ENCODE measurements around the gene GRK3.

GRK3 gene

GRCh38 chr22:25643232-25644000 lies 78.9 kb downstream of the GRK3 start:
- Histone ChIP-seq H2AFZ (ENCODE audit: low read length, unreplicated experiment) (no peak overlapping the region), H3K27ac (ENCODE audit: low read depth, low read length) (no peak overlapping the region), H3K36me3 (ENCODE audit: insufficient read depth, low read length) (no peaks in the 10 kb centered on the region), H3K27me3 (ENCODE audit: insufficient read depth, low read length) (no peaks in the 10 kb centered on the region), H3K4me1 (ENCODE audit: control insufficient read depth, insufficient read depth, low read length, unreplicated experiment) (peaks cover 5% of the 10 kb centered on the region), H3K4me3 (ENCODE audit: low read depth, low read length) (no peak overlapping the region), H3K79me2 (ENCODE audit: control insufficient read depth, insufficient read depth, low read length, unreplicated experiment) (no peaks in the 10 kb centered on the region)

DNA sequence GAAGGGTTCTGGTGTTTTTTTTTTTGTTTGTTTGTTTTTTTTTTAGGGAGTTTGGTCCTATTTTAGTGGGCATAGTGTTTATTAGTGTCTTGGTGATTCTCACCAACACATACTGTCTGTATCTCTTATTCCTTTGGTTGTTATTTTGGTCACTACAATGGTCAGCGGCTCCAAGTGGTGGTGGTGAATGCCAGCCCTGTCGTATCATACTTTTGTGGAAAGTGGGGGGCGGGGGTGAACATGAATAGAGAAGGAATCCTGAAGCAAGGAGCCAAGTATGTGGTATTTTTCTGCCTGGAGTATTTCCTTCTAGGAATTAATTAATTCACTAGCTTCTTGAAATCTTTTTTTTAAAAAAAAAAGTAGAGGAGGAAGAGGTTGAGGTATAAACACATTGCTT lies 79.6 kb downstream of the GRK3 start:
- H2AFZ ChIP-seq (ENCODE audit: low read length, unreplicated experiment) = no peak overlapping the region
- H3K79me2 ChIP-seq (ENCODE audit: control insufficient read depth, insufficient read depth, low read length, unreplicated experiment) = no peaks in the 10 kb centered on the region
- H3K36me3 ChIP-seq (ENCODE audit: insufficient read depth, low read length) = no peaks in the 10 kb centered on the region
- H3K4me1 ChIP-seq (ENCODE audit: control insufficient read depth, insufficient read depth, low read length, unreplicated experiment) = peaks cover 5% of the 10 kb centered on the region
- no peak overlapping the region for H3K27ac ChIP-seq (ENCODE audit: low read depth, low read length)
- no peaks in the 10 kb centered on the region for H3K27me3 ChIP-seq (ENCODE audit: insufficient read depth, low read length)
- no peak overlapping the region for H3K4me3 ChIP-seq (ENCODE audit: low read depth, low read length)

GRCh38 chr22:25645266-25645665 lies 80.8 kb downstream of the GRK3 start:
- no peak overlapping the region for H2AFZ ChIP-seq (ENCODE audit: low read length, unreplicated experiment)
- H3K36me3 ChIP-seq (ENCODE audit: insufficient read depth, low read length) = no peaks in the 10 kb centered on the region
- H3K27ac ChIP-seq (ENCODE audit: low read depth, low read length) = no peak overlapping the region
- no peaks in the 10 kb centered on the region for H3K27me3 ChIP-seq (ENCODE audit: insufficient read depth, low read length)
- H3K79me2 ChIP-seq (ENCODE audit: control insufficient read depth, insufficient read depth, low read length, unreplicated experiment) = no peaks in the 10 kb centered on the region
- H3K4me1 ChIP-seq (ENCODE audit: control insufficient read depth, insufficient read depth, low read length, unreplicated experiment) = peaks cover 5% of the 10 kb centered on the region
- H3K4me3 ChIP-seq (ENCODE audit: low read depth, low read length) = no peak overlapping the region

DNA sequence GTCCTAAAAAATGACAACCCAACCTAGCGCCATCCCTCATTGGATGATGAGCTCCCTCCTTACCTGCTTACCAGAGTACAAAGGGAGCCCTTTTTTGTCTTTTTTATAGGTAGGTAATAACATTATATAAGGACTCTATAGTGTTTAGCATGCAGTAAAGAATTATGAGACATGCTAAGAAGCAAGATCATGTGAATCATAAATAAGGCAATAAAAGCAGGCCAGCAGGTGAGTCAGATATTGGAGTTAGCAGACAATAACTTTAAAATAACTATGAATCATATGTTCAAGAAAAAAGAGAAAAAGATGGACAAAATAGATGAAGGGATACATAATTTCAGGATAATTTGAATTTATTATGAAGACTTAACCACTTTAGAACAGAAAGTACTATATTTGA lies 81.5 kb downstream of the GRK3 start:
- H3K27ac ChIP-seq (ENCODE audit: low read depth, low read length) = no peak overlapping the region
- no peaks in the 10 kb centered on the region for H3K79me2 ChIP-seq (ENCODE audit: control insufficient read depth, insufficient read depth, low read length, unreplicated experiment)
- H3K27me3 ChIP-seq (ENCODE audit: insufficient read depth, low read length) = no peaks in the 10 kb centered on the region
- no peaks in the 10 kb centered on the region for H3K36me3 ChIP-seq (ENCODE audit: insufficient read depth, low read length)
- H3K4me1 ChIP-seq (ENCODE audit: control insufficient read depth, insufficient read depth, low read length, unreplicated experiment) = peaks cover 5% of the 10 kb centered on the region
- no peak overlapping the region for H3K4me3 ChIP-seq (ENCODE audit: low read depth, low read length)
- no peak overlapping the region for H2AFZ ChIP-seq (ENCODE audit: low read length, unreplicated experiment)

DNA sequence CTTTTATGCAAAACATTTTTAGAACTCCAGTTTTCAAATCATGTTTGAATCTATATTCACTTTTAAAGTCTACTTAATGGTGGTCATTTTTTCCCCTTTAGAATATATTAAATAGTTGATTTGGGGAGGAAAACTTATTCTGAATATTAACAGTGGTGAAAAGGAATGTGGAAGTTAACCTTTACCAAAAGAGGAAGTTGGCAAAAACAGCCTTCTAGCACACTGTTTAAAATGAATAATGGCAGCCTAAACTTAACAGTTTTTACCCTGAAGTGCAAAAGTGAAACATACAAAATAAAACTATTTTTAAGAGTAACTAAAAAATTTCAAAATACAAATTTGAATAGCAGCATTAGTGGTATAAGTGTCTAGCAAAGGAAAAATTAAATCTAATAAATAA lies 86.4 kb downstream of the GRK3 start:
- no peaks in the 10 kb centered on the region for H3K36me3 ChIP-seq (ENCODE audit: insufficient read depth, low read length)
- H3K4me1 ChIP-seq (ENCODE audit: control insufficient read depth, insufficient read depth, low read length, unreplicated experiment) = no peaks in the 10 kb centered on the region
- H2AFZ ChIP-seq (ENCODE audit: low read length, unreplicated experiment) = no peak overlapping the region
- no peak overlapping the region for H3K27ac ChIP-seq (ENCODE audit: low read depth, low read length)
- H3K27me3 ChIP-seq (ENCODE audit: insufficient read depth, low read length) = no peaks in the 10 kb centered on the region
- H3K4me3 ChIP-seq (ENCODE audit: low read depth, low read length) = no peak overlapping the region
- H3K79me2 ChIP-seq (ENCODE audit: control insufficient read depth, insufficient read depth, low read length, unreplicated experiment) = no peaks in the 10 kb centered on the region

GRCh38 chr22:25651332-25652085 lies 87.0 kb downstream of the GRK3 start:
- H3K36me3 ChIP-seq (ENCODE audit: insufficient read depth, low read length) = no peaks in the 10 kb centered on the region
- H3K79me2 ChIP-seq (ENCODE audit: control insufficient read depth, insufficient read depth, low read length, unreplicated experiment) = no peaks in the 10 kb centered on the region
- no peak overlapping the region for H3K27ac ChIP-seq (ENCODE audit: low read depth, low read length)
- H3K4me3 ChIP-seq (ENCODE audit: low read depth, low read length) = no peak overlapping the region
- no peaks in the 10 kb centered on the region for H3K27me3 ChIP-seq (ENCODE audit: insufficient read depth, low read length)
- no peak overlapping the region for H2AFZ ChIP-seq (ENCODE audit: low read length, unreplicated experiment)
- H3K4me1 ChIP-seq (ENCODE audit: control insufficient read depth, insufficient read depth, low read length, unreplicated experiment) = no peaks in the 10 kb centered on the region

GRCh38 chr22:25654676-25655075 lies 90.2 kb downstream of the GRK3 start:
- no peaks in the 10 kb centered on the region for H3K4me1 ChIP-seq (ENCODE audit: control insufficient read depth, insufficient read depth, low read length, unreplicated experiment)
- H3K36me3 ChIP-seq (ENCODE audit: insufficient read depth, low read length) = no peaks in the 10 kb centered on the region
- H2AFZ ChIP-seq (ENCODE audit: low read length, unreplicated experiment) = no peak overlapping the region
- no peaks in the 10 kb centered on the region for H3K79me2 ChIP-seq (ENCODE audit: control insufficient read depth, insufficient read depth, low read length, unreplicated experiment)
- no peak overlapping the region for H3K27ac ChIP-seq (ENCODE audit: low read depth, low read length)
- H3K27me3 ChIP-seq (ENCODE audit: insufficient read depth, low read length) = peaks cover 3% of the 10 kb centered on the region; the same call in 1 of the 2 replicates
- no peak overlapping the region for H3K4me3 ChIP-seq (ENCODE audit: low read depth, low read length)

DNA sequence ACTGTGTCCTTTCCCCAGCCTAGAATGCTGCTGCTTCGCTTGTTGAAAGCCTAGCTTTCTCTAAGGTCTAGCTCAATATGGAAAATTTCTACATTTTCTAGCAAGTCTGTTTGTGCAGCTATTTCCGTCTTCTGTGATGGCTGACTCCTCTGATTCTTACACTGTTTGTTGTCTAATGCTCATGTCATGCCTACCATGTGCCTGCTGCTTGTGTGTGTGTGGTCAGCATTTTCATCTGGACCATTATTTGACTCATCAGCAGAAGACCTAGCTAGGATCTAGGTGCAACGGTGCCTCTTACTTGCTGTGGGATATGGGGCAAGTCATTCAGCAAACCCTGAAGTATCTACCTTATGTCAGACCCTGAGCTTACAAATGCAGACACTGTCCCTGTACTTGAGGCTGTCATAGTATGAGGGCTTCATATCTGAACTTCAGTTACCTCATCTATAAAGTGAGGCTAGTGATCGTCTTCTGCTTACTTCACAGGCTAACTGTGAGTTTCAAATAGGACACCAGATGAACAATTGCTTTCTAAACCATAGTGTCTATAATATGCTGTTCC lies 91.0 kb downstream of the GRK3 start:
- H3K4me3 ChIP-seq (ENCODE audit: low read depth, low read length) = no peak overlapping the region
- no peak overlapping the region for H3K27ac ChIP-seq (ENCODE audit: low read depth, low read length)
- no peaks in the 10 kb centered on the region for H3K79me2 ChIP-seq (ENCODE audit: control insufficient read depth, insufficient read depth, low read length, unreplicated experiment)
- H2AFZ ChIP-seq (ENCODE audit: low read length, unreplicated experiment) = no peak overlapping the region
- H3K27me3 ChIP-seq (ENCODE audit: insufficient read depth, low read length) = peaks cover 9% of the 10 kb centered on the region; the same call in 1 of the 2 replicates
- H3K4me1 ChIP-seq (ENCODE audit: control insufficient read depth, insufficient read depth, low read length, unreplicated experiment) = no peaks in the 10 kb centered on the region
- no peaks in the 10 kb centered on the region for H3K36me3 ChIP-seq (ENCODE audit: insufficient read depth, low read length)

DNA sequence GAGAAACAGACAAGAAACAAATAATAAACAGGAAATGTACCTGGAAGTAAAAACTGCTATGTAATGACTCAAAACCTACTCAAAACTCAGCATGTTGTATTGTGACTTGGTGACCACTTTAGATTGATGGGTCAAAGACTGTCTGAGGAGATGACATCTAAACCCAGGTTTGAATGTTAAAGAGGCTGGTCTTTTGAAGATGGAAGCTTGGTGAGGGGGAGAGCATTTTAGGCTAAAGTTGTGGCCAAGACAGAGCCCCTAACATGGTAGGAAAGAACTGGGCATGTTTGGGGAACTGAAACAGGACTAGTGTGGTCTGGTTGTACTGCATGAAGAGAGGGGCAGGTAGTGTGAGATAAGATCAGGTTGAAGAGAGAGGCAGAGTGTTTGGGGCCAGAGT lies 92.2 kb downstream of the GRK3 start:
- no peaks in the 10 kb centered on the region for H3K4me1 ChIP-seq (ENCODE audit: control insufficient read depth, insufficient read depth, low read length, unreplicated experiment)
- no peak overlapping the region for H3K27ac ChIP-seq (ENCODE audit: low read depth, low read length)
- H3K27me3 ChIP-seq (ENCODE audit: insufficient read depth, low read length) = peaks cover 13% of the 10 kb centered on the region; the same call in 1 of the 2 replicates
- no peaks in the 10 kb centered on the region for H3K36me3 ChIP-seq (ENCODE audit: insufficient read depth, low read length)
- H3K4me3 ChIP-seq (ENCODE audit: low read depth, low read length) = no peak overlapping the region
- H3K79me2 ChIP-seq (ENCODE audit: control insufficient read depth, insufficient read depth, low read length, unreplicated experiment) = no peaks in the 10 kb centered on the region
- H2AFZ ChIP-seq (ENCODE audit: low read length, unreplicated experiment) = no peak overlapping the region

DNA sequence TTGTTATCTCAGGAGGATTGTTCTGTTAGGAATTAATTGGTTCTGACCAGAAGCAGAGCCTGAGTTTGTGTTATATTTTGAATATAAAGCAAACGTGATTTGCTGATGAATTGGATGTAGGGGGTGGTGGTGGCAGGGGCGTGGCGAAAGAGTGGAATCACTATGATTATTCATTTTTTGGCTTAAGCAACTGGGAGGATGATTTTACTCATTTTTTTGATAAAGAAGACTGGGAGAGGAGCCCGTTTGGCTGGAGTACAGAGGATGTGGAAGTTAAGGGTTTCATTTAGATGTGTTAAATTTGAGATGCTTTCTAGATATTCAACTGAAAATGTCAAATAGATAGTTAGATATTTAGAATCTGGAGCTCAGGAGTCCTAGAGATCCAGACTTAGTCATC lies 94.2 kb downstream of the GRK3 start:
- no peak overlapping the region for H2AFZ ChIP-seq (ENCODE audit: low read length, unreplicated experiment)
- H3K27me3 ChIP-seq (ENCODE audit: insufficient read depth, low read length) = peaks cover 13% of the 10 kb centered on the region; the same call in 1 of the 2 replicates
- no peak overlapping the region for H3K27ac ChIP-seq (ENCODE audit: low read depth, low read length)
- H3K4me3 ChIP-seq (ENCODE audit: low read depth, low read length) = no peak overlapping the region
- no peaks in the 10 kb centered on the region for H3K36me3 ChIP-seq (ENCODE audit: insufficient read depth, low read length)
- no peaks in the 10 kb centered on the region for H3K4me1 ChIP-seq (ENCODE audit: control insufficient read depth, insufficient read depth, low read length, unreplicated experiment)
- no peaks in the 10 kb centered on the region for H3K79me2 ChIP-seq (ENCODE audit: control insufficient read depth, insufficient read depth, low read length, unreplicated experiment)

Measured in ACC112 (cell line).